Measurements from ENCODE around the gene AGBL5.

The AGBL5 gene, protein sequence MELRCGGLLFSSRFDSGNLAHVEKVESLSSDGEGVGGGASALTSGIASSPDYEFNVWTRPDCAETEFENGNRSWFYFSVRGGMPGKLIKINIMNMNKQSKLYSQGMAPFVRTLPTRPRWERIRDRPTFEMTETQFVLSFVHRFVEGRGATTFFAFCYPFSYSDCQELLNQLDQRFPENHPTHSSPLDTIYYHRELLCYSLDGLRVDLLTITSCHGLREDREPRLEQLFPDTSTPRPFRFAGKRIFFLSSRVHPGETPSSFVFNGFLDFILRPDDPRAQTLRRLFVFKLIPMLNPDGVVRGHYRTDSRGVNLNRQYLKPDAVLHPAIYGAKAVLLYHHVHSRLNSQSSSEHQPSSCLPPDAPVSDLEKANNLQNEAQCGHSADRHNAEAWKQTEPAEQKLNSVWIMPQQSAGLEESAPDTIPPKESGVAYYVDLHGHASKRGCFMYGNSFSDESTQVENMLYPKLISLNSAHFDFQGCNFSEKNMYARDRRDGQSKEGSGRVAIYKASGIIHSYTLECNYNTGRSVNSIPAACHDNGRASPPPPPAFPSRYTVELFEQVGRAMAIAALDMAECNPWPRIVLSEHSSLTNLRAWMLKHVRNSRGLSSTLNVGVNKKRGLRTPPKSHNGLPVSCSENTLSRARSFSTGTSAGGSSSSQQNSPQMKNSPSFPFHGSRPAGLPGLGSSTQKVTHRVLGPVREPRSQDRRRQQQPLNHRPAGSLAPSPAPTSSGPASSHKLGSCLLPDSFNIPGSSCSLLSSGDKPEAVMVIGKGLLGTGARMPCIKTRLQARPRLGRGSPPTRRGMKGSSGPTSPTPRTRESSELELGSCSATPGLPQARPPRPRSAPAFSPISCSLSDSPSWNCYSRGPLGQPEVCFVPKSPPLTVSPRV

DNA sequence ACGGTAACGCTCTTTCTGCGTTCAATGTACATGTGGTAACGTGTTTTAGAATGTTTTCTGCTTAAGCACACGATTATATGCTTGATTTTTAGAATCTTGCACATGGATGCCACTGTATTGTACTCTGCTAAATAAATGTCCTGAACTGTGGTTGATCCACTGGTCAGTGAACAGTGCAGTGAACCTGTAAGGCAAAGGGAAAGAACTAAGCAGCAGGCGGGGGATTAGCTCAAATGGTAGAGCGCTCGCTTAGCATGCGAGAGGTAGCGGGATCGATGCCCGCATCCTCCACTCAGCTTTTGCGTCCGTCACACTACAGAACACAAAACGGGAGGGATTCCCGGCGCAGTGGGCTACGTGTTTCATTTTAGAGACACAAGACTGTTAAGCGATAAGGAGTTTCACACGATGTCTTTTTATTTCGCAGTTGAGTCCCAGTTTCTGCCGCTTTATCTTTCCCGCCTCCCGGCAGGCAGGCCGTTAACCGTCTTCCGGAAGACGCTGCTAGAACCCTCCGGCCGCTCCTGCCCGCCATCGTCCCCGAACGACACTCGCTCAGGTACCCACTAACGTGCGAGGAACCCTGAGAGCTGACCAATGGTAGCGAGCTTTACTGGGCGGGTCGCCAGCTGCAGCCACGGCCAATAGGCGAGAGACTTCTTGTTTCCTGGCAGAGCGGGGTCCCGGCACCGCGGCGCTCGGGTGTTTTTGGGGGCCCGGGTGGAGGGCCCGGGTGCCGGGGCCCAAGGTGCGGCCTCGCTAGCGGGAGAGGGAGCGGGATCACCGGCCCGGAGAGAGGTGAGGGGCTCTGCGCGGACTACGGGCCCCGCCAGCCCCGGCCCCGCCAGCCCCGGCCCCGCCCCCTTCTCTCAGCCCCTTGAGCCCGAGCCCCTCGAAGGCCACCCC, at the start of gene AGBL5:
AGBL5 (plus strand) TSS at position 673 of the 906 bp plus-strand sequence. CDS start 1,291 bp downstream, outside the sequence.
- DNase-seq (ENCODE audit: low spot score) = peak; percentile 96

GRCh38 chr2:27001950-27002349, 49.5 kb upstream of the AGBL5 start:
- no peak for DNase-seq (ENCODE audit: low spot score)

GRCh38 chr2:27003007-27003406, 48.5 kb upstream of the AGBL5 start:
- no peak for DNase-seq (ENCODE audit: low spot score)

GRCh38 chr2:27003857-27004256, 47.6 kb upstream of the AGBL5 start:
- DNase-seq (ENCODE audit: low spot score) = no peak

DNA sequence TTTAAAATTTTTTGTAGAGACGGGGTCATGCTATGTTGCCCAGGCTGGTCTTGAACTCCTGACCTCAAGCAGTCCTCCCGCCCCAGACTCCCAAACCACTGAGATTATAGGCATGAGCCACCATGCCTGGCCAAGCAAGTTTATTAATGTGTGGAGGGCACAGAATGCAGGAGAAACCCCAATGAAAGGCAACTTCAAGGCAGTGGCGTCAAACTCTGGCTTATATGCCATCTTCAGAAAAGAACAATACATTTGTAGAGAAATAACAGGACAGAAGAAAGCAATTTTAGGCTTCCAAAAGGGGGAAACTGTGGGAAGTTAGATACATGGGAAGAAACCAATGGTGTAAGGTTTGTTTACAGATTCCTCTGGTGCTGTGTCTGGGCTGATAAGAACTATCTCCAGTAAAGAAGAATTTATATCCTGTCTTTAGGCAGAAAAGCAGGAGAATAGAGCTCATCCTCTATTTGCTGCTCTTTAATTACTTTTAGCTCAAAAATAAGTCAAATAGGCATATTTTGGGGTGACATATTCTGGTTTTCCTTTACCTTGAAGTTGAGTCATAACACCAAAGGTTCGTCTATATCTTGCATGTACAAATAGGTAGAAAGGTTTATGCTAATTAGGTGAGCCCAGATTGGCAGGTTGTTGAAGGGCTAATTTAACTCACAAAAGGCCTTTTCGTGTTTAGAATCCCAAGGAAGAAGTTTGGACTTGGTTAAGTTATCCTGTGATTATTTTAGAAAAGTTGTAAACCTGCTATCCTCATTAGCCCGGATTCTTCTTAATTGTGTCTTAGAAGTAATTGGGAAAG, 44.7 kb upstream of the AGBL5 start:
- no peak for DNase-seq (ENCODE audit: low spot score)

DNA sequence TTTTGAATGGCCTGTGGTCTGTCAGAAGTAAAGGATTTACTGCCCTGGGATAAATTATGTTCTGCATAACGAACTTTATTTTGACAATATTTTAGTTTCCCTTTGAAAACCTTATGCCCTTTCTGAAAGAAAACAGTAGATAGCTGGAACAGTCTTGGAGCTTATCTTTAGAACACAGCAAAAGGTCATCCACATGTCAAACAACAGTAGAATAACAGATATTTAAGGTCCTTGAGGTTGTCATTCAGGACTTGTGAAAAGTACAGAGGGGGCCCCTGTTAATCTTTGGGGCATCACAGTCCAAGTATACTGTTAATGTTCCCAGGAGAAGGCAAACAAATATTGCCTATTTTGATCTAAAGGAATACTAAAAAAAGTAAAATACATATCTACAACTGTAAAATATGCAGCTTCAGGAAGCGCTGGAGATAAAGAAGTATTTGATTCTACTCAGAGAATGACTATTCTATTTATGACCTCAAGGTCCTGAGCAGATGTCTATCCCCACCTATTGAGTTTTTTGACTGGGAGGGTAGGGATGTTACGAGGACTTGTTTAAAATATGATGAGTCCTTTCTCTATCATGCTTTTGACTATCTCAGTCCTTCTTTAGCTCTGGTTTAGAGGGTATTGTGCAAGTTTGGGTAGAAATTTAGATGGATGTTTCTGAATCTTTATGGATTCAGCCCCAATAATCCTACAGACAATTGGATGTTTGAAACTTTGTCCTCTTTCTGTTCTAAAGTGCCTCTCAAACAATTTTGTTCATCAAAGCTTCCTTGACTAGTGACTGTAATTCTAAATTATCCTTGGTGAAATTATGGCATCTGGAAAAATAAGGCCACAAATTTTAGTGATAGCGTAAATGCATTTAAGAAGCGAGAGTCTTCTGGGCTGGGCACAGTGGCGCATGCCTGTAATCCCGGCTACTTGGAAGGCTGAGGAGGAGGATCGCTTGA, 43.8 kb upstream of the AGBL5 start:
- no peak for DNase-seq (ENCODE audit: low spot score)

- DNase-seq (ENCODE audit: low spot score) = no peak
Measured at GRCh38 chr2:27008678-27009077, 42.8 kb upstream of the AGBL5 start.

- DNase-seq (ENCODE audit: low spot score) = no peak
Measured at GRCh38 chr2:27009083-27009482, 42.4 kb upstream of the AGBL5 start.

DNA sequence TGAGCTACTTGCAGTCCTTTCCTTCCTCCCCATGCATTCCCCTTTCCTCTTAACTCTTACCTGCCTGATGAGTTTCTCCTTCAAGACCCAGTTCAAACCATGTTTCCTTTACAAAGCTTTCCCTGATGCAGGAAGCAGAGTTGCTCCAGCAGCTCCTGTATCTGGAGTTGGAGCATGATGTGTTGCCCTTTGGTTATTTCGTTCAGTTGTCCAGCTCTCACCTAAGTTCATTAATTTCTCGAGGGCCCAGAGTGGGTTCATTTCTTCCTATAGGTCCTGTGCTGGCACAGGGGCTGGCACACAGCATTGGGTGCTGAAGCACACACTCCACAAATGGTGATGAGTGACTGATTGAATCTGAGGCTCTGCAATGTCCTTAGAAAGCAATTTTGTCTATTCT, 41.8 kb upstream of the AGBL5 start:
- no peak for DNase-seq (ENCODE audit: low spot score)

- DNase-seq (ENCODE audit: low spot score) = no peak
Measured at GRCh38 chr2:27010139-27010538, 41.3 kb upstream of the AGBL5 start.

DNA sequence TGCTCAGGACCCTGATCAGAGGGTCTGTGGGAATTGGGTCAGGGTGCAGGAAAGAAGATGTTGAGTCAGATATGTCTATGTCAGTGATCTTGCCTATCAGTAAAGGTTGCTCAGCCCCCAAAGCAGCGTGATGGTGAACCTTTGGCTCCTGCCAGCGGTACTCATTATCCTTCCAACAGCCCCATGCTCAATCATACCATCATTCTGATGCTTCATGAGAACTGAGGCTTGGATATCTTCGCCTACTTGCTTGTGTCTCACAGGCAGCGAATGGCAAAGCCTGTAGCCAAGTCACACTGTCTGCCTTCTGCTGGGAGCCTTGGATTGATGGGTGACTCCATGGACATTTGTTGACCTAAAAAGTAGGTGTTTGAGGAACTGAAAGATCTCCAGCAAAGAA, 37.7 kb upstream of the AGBL5 start:
- DNase-seq (ENCODE audit: low spot score) = no peak

DNA sequence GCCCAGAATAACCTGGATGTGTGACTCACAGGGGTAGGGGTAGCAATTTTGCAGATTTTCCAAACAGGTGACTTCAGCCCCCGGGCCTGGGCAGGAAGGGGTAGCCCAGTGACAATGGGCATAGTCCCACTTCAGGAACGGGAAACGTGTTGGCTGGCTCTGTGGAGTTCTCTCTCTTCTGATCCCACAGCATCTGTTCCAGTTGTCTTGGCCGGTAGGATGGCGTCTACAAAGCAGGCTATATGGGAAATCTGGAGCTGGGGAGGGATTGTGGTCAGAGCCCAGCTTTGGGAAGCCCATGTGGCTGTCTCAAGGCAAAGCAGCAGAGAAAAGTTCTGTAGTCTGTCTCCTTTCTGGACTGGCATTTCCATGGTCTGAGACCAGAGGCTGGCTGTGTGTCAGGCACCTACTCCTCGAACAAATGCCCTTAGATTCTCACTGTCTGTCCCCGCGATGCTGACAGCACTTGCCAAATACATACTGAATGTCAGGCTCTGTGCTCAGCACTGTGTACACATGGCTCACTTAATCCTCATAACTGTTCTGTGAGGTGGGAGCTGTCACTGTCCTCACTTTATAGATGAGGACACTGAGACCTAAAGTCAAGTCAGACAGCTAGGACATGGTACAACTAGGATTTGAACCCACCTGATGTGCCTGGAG, 36.6 kb upstream of the AGBL5 start:
- DNase-seq (ENCODE audit: low spot score) = no peak

- peak; percentile 14 for DNase-seq (ENCODE audit: low spot score)
Measured at GRCh38 chr2:27016801-27017325, 34.6 kb upstream of the AGBL5 start.

DNA sequence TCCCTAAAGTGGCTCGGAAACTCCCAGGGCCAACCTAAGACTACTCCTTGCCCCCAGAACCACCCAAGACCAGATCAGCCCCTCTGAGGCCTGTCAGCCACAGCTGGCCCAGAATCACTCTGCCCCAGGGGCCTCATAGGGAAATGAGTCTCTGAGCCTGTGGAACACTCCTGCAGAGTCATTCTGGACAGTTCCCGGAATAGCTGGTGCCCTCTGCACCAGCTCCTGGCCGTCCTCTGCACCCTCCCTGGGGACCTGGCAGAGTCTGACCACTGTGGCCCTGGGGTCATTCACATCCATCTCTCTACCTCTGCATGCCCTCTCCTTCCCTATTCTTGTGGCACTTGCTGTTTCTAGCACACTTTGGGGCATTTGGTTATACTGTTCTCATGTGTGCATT, 33.3 kb upstream of the AGBL5 start:
- DNase-seq (ENCODE audit: low spot score) = no peak

DNA sequence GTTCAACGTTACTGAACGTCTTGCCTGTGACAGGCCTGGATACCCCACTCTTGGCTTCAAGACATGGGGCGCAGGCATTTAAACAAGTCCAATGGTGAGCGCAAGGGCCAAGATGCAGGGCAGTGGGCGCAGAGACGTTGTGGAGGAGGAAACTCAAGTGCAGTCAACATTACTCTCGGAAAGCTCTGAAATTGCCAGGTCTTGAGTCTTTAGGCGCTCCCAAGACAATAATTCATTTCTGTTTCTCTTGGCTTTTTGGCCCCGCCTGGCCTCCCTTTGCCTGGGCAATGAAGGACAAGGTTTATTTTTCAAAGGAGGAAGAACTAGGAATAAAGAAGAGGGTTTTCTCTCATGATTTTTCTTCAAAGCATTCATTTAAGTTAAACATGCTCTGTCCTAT, 32.0 kb upstream of the AGBL5 start:
- DNase-seq (ENCODE audit: low spot score) = no peak

- no peak for DNase-seq (ENCODE audit: low spot score)
Measured at GRCh38 chr2:27019931-27020855, 31.3 kb upstream of the AGBL5 start.

DNA sequence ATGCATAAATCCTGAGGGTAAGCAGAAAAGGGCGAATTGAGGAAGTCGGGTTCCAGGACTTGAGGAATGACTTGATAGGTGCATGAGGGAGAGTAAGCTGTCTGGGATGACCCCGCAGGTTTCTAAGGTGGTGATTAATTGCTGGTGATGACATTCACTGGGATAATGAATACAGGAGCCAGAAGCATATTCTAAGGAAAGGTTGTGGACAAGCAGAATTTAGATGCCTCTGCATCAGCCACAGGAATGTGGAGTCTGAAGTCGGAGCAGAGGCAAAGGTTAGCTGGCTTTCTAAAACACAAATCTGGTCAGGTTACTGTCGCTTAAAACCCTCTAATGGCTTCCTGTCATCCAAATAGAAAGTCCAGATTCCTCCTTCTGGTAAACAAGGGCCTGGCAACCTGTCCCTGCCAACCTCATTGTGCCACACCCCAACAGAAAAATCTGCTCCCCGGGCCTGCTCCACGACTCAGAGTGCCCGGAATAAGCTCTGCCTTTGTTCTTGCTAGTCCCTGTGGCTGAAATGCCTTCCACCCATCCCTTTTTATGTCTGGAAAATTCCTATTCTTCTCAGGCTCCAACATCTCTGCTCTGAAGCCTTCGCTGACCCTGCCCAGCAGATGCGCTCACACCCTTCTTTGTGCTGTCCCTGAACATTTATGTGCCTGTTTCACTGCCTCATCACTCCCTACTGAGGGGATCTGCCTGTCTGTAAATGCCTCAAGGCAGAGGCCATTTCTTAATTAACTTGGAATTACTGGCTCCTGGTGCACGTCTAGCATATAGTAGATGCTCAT, 30.0 kb upstream of the AGBL5 start:
- no peak for DNase-seq (ENCODE audit: low spot score)
